ENCODE results near the gene HSD17B11.
"Not testable (repeated sequence)": the region's sequence is repeated elsewhere in the genome, so short reads cannot be mapped to it uniquely, and the experiment has no call there.

The HSD17B11 gene

DNA sequence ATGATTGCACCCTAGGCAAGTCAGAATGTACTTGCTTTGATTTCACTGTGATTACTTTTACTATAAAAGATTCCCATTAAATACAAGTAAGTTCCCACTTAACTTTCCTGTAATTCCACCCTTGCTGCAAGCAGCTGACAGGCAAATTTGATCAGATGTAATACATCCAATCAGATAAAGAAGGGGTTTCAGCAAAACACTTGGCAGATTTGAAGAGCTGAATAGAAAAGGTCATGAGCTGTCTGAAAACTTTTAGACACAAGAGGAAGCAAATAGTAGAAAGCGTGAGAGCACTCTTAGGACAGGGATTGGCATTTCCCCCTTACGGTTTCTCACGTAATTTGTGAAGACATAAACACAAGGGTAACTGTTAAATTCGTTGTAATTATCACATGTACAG is 91.1 kb downstream of the HSD17B11 start:
- no peak for DNase-seq

DNA sequence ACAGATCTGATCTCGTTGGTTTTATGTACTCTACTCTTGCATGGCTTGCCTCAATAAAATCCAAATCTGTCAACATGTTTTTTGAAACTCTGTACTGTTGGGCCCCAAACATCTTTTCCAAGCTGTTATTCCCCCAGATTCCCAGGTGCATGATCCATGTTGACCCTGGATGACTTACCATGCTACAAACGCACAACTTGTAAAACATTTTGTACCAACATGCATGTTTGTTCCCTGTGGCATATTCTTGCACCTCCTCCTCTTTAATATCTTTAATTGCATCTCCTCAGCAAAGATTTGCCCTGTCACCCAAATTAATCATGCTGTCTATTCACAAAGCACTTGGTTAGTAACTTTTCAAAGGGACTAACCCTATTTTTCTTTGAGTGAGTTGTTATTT is 92.6 kb downstream of the HSD17B11 start:
- DNase-seq = no peak

DNA sequence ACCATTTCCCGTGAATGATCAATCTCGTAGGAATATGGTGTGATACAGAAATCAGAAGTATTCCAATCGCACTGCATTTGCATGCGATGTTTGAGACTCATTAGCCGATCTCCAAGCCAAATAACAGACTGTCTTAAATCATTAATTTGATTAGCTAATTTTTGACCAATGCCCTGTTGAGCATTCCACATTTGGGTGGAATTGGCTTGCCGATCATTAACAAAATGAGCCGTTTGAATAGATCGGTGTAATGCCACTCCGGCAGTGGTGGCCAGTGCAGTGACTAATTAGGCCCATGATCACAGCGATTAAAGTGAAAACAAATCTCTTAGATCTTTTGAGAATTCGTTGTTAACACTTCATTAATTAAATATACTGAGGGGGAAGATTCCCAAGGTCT is 96.1 kb downstream of the HSD17B11 start:
- not testable (repeated sequence) for DNase-seq

DNA sequence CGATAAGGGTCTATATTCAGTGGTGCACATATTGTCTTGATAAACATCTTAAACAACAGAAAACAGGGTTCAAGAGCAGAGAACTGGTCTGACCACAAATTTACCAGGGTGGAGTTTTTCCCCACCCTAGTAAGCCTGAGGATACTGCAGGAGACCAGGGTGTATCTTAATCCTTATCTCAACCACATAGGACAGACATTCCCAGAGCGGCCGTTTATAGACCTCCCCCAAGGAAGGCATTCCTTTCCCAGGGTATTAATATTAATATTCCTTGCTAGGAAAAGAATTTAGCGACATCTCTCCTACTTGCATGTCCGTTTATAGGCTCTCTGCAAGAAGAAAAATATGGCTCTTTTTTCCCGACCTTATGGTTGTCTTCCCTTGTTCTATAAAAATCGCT is 97.1 kb downstream of the HSD17B11 start:
- DNase-seq = not testable (repeated sequence)

DNA sequence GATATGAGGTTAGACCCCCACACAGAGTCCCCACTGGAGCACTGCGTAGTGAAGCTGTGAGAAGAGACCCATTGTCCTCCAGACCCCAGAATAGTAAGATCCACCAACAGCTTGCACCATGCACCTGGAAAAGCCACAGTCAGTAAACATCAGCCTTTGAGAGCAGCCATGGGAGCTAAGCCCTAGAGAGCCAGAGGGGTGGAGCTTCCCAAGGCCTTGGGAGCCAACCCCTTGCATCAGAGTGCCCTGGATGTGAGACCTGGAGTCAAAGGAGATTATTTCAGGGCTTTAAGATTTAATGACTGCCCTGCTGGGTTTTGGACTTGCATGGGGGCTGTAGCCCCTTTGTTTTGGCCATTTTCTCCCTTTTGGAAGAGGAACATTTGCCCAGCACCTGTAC is 104.0 kb downstream of the HSD17B11 start:
- no peak for DNase-seq
